ENCODE data around the gene THAP9.
A peak's percentile ranks its signal among the peaks of the same experiment; 100 is the strongest.

THAP9 gene

GRCh38 chr4:82866706-82867385 is 33.7 kb upstream of the THAP9 start:
- H3K27ac ChIP-seq (ENCODE audit: low read depth, low read length), result no peak overlapping the region
- peaks cover 89% of the 10 kb centered on the region for H3K36me3 ChIP-seq (ENCODE audit: control insufficient read depth, insufficient read depth, low read length)
- H3K9ac ChIP-seq (ENCODE audit: low read length), result no peak overlapping the region
- H3K4me3 ChIP-seq (ENCODE audit: low read depth, low read length), result no peak overlapping the region
- H3K9me3 ChIP-seq (ENCODE audit: control insufficient read depth, insufficient read depth, low read depth, low read length), result no peaks in the 10 kb centered on the region
- H3K27me3 ChIP-seq (ENCODE audit: control insufficient read depth, insufficient read depth, low read length), result no peaks in the 10 kb centered on the region
- H3K4me1 ChIP-seq (ENCODE audit: control insufficient read depth, insufficient read depth, low read length), result no peaks in the 10 kb centered on the region

DNA sequence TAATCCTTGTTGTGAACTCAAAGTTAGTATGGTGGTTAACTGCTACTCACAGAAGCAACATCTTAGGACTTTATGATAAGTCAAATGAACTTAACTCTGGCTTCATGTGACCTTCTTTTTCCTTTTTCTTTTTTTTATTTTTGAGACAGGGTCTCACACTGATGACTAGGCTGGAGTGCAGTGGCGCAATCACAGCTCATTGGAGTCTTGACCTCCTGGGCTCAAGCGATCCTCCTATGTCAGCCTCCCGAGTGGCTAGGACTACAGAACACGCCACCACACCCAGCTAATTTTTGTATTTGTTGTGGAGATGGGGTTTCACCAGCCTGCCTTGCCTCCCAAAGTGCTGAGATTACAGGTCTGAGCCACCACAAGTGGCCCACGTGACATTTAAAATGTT is 32.0 kb upstream of the THAP9 start:
- no peak overlapping the region for H3K27ac ChIP-seq (ENCODE audit: low read depth, low read length)
- H3K9me3 ChIP-seq (ENCODE audit: control insufficient read depth, insufficient read depth, low read depth, low read length), result no peaks in the 10 kb centered on the region
- no peak overlapping the region for H3K9ac ChIP-seq (ENCODE audit: low read length)
- H3K36me3 ChIP-seq (ENCODE audit: control insufficient read depth, insufficient read depth, low read length), result peaks cover 94% of the 10 kb centered on the region
- H3K4me1 ChIP-seq (ENCODE audit: control insufficient read depth, insufficient read depth, low read length), result no peaks in the 10 kb centered on the region
- H3K4me3 ChIP-seq (ENCODE audit: low read depth, low read length), result no peak overlapping the region
- H3K27me3 ChIP-seq (ENCODE audit: control insufficient read depth, insufficient read depth, low read length), result no peaks in the 10 kb centered on the region

DNA sequence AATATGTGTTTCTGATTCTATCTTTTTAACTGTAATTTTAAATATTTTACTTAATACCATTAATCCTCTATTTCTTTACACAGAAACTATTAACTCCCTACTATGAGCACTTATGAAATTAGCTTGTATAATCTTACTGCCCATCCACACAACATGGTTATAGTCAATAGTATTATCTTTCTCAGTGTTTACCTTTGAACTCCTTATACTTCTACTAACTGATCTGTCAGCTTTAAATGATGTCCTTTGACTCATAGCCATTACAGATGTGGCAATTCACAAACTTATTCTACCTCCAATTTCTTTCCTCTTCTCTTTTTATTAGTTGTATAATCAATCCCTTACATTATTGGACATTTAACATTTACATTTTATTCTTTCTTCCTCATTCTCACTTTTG is 15.1 kb upstream of the THAP9 start:
- no peak overlapping the region for H3K4me3 ChIP-seq (ENCODE audit: low read depth, low read length)
- peak overlapping the region; percentile 65; the same call in 1 of the 2 replicates for H3K27ac ChIP-seq (ENCODE audit: low read depth, low read length)
- H3K27me3 ChIP-seq (ENCODE audit: control insufficient read depth, insufficient read depth, low read length), result no peaks in the 10 kb centered on the region
- H3K4me1 ChIP-seq (ENCODE audit: control insufficient read depth, insufficient read depth, low read length), result peaks cover 4% of the 10 kb centered on the region; the same call in 1 of the 2 replicates
- H3K36me3 ChIP-seq (ENCODE audit: control insufficient read depth, insufficient read depth, low read length), result peaks cover 11% of the 10 kb centered on the region
- H3K9me3 ChIP-seq (ENCODE audit: control insufficient read depth, insufficient read depth, low read depth, low read length), result no peaks in the 10 kb centered on the region
- no peak overlapping the region for H3K9ac ChIP-seq (ENCODE audit: low read length)

- H3K36me3 ChIP-seq (ENCODE audit: control insufficient read depth, insufficient read depth, low read length), result peaks cover 6% of the 10 kb centered on the region
- H3K4me3 ChIP-seq (ENCODE audit: low read depth, low read length), result no peak overlapping the region
- peaks cover 4% of the 10 kb centered on the region; the same call in 1 of the 2 replicates for H3K4me1 ChIP-seq (ENCODE audit: control insufficient read depth, insufficient read depth, low read length)
- H3K27ac ChIP-seq (ENCODE audit: low read depth, low read length), result peak overlapping the region; percentile 4; the same call in 1 of the 2 replicates
- no peak overlapping the region for H3K9ac ChIP-seq (ENCODE audit: low read length)
- no peaks in the 10 kb centered on the region for H3K27me3 ChIP-seq (ENCODE audit: control insufficient read depth, insufficient read depth, low read length)
- no peaks in the 10 kb centered on the region for H3K9me3 ChIP-seq (ENCODE audit: control insufficient read depth, insufficient read depth, low read depth, low read length)
These were observed 14.2 kb upstream of the THAP9 start for GRCh38 chr4:82886147-82886942.

DNA sequence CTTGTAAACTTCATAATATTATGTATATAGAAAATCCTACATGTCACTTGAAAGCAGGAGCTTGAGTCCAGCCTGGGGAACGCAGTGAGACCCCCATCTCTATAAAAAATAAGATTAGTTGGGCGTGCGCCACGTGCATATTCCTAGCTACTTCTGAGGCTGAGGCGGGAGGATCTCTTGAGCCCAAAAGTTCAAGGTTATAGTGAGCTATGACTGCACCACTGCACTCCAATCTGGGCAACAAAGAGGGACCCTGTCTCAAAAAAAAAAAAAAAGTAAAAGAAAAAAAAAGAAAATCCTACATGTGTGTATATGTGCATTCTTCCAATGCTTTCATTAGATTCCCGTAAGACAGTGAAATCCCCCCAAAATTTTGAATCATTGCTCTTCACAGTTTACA is 11.2 kb upstream of the THAP9 start:
- Histone ChIP-seq H3K36me3 (ENCODE audit: control insufficient read depth, insufficient read depth, low read length) (peaks cover 19% of the 10 kb centered on the region), H3K9ac (ENCODE audit: low read length) (no peak overlapping the region), H3K4me3 (ENCODE audit: low read depth, low read length) (peak overlapping the region; percentile 88), H3K27ac (ENCODE audit: low read depth, low read length) (no peak overlapping the region), H3K9me3 (ENCODE audit: control insufficient read depth, insufficient read depth, low read depth, low read length) (no peaks in the 10 kb centered on the region), H3K27me3 (ENCODE audit: control insufficient read depth, insufficient read depth, low read length) (no peaks in the 10 kb centered on the region), H3K4me1 (ENCODE audit: control insufficient read depth, insufficient read depth, low read length) (peaks cover 4% of the 10 kb centered on the region)

- Histone ChIP-seq H3K27ac (ENCODE audit: low read depth, low read length) (peak overlapping the region; percentile 86), H3K9me3 (ENCODE audit: control insufficient read depth, insufficient read depth, low read depth, low read length) (no peaks in the 10 kb centered on the region), H3K27me3 (ENCODE audit: control insufficient read depth, insufficient read depth, low read length) (no peaks in the 10 kb centered on the region), H3K4me1 (ENCODE audit: control insufficient read depth, insufficient read depth, low read length) (peaks cover 4% of the 10 kb centered on the region), H3K4me3 (ENCODE audit: low read depth, low read length) (peak overlapping the region; percentile 88), H3K36me3 (ENCODE audit: control insufficient read depth, insufficient read depth, low read length) (peaks cover 31% of the 10 kb centered on the region), H3K9ac (ENCODE audit: low read length) (peak overlapping the region; percentile 94)
These were observed 10.0 kb upstream of the THAP9 start for GRCh38 chr4:82890528-82890900.

GRCh38 chr4:82890901-82891706 is 9.4 kb upstream of the THAP9 start, which contains the start of gene SEC31A:
SEC31A (minus strand) TSS chr4:82891153; CDS start chr4:82881936, 9,217 bp downstream.
- Histone ChIP-seq H3K27ac (ENCODE audit: low read depth, low read length) (peak within 1 kb of the TSS; percentile 86), H3K9ac (ENCODE audit: low read length) (peak within 1 kb of the TSS; percentile 94), H3K36me3 (ENCODE audit: control insufficient read depth, insufficient read depth, low read length) (peaks cover 37% of the 10 kb centered on the region), H3K27me3 (ENCODE audit: control insufficient read depth, insufficient read depth, low read length) (no peaks in the 10 kb centered on the region), H3K9me3 (ENCODE audit: control insufficient read depth, insufficient read depth, low read depth, low read length) (no peaks in the 10 kb centered on the region), H3K4me3 (ENCODE audit: low read depth, low read length) (peak within 1 kb of the TSS; percentile 88), H3K4me1 (ENCODE audit: control insufficient read depth, insufficient read depth, low read length) (peaks cover 4% of the 10 kb centered on the region)

- Histone ChIP-seq H3K27me3 (ENCODE audit: control insufficient read depth, insufficient read depth, low read length) (no peaks in the 10 kb centered on the region), H3K4me3 (ENCODE audit: low read depth, low read length) (peak overlapping the region; percentile 88), H3K9ac (ENCODE audit: low read length) (peak overlapping the region; percentile 94), H3K36me3 (ENCODE audit: control insufficient read depth, insufficient read depth, low read length) (peaks cover 45% of the 10 kb centered on the region), H3K27ac (ENCODE audit: low read depth, low read length) (peak overlapping the region; percentile 86), H3K9me3 (ENCODE audit: control insufficient read depth, insufficient read depth, low read depth, low read length) (no peaks in the 10 kb centered on the region), H3K4me1 (ENCODE audit: control insufficient read depth, insufficient read depth, low read length) (peaks cover 4% of the 10 kb centered on the region)
These were observed 8.6 kb upstream of the THAP9 start for GRCh38 chr4:82891707-82892466.

DNA sequence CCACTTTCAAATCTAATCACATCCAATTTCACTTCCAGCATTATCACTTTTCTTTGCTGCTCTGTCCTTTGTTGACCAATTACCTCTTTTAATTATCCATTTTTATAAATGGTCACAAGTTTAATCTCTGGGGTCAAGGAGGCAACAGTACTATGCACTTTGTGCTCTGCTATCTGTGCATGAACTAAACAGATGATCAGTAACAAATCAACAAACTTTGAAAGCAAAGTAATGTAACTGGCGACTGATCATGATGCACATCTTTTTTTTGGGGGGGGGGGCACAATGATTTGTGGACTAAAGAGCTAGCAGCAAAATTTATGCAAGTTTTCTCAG is 8.1 kb upstream of the THAP9 start:
- Histone ChIP-seq H3K9me3 (ENCODE audit: control insufficient read depth, insufficient read depth, low read depth, low read length) (no peaks in the 10 kb centered on the region), H3K9ac (ENCODE audit: low read length) (no peak overlapping the region), H3K27ac (ENCODE audit: low read depth, low read length) (no peak overlapping the region), H3K4me3 (ENCODE audit: low read depth, low read length) (peak overlapping the region; percentile 88), H3K27me3 (ENCODE audit: control insufficient read depth, insufficient read depth, low read length) (no peaks in the 10 kb centered on the region), H3K4me1 (ENCODE audit: control insufficient read depth, insufficient read depth, low read length) (peaks cover 2% of the 10 kb centered on the region), H3K36me3 (ENCODE audit: control insufficient read depth, insufficient read depth, low read length) (peaks cover 50% of the 10 kb centered on the region)

- Histone ChIP-seq H3K4me3 (ENCODE audit: low read depth, low read length) (no peak overlapping the region), H3K9ac (ENCODE audit: low read length) (no peak overlapping the region), H3K36me3 (ENCODE audit: control insufficient read depth, insufficient read depth, low read length) (peaks cover 65% of the 10 kb centered on the region), H3K4me1 (ENCODE audit: control insufficient read depth, insufficient read depth, low read length) (peaks cover 3% of the 10 kb centered on the region; the same call in 1 of the 2 replicates), H3K9me3 (ENCODE audit: control insufficient read depth, insufficient read depth, low read depth, low read length) (no peaks in the 10 kb centered on the region), H3K27me3 (ENCODE audit: control insufficient read depth, insufficient read depth, low read length) (no peaks in the 10 kb centered on the region), H3K27ac (ENCODE audit: low read depth, low read length) (no peak overlapping the region)
These were observed 6.6 kb upstream of the THAP9 start for GRCh38 chr4:82893942-82894341.
